NCI-H128 (cell line): ENCODE data around the gene TMEM150B.
A peak's percentile ranks its signal among the peaks of the same experiment; 100 is the strongest.

Experiments used
- DNase-seq: peaks from one replicate; lab custom pipeline; 2025; ENCODE audit not compliant: unreplicated experiment; lab: John Stamatoyannopoulos, UW

Gene TMEM150B

DNA sequence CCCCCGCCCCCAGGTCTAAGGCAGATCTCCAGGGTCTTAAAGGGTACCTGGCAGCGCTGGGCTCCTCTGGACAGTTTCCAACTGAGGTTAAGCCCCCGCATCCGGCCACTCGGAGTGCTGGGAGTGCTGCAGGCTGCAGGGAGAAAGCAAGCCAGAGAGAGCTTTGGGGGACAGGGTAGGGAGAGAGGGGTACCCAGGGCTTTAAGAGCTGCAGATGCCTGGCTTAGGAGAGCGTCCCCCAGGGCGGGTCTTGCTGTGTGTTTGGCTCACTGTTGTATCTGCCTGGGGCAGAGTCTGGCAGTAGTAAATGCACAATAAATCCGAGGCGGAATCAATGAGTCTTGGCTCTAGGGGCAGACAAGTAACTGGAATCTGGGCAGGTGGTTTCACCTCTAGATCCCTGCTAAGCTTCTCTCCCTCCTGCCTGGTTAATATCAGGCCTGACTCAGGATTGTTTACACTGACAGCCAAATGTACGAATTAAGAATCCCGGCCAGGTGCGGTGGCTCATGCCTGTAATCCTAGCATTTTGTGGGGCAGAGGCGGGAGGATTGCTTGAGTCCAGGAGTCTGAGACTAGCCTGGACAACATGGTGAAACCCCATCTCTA, 30.2 kb upstream of the TMEM150B start:
- DNase-seq: no peak

DNA sequence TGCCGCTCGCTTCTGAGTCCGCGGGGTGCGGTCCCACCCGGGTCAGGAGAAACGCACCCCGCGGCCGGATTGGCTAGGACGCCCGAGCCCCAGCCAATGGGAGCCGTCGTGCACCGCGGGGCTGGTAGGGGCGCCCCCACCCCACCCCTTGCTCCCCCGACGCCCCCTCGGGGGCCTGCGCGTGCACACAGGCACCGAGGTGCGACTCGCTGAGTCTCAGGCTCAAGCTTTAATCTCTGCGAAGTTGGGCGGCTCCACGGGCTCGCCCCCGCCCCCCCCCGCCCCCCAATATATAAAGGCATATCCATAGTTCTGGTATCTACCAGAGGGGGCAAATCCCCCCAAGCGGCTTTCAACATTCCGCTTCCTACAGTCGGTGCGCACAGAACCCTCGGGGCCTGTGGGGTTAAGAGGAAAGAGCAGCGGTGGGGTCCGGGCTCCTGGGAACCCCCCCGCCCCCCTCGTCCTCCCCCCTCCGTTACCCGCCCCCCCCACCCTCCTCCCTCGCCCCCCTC, 29.6 kb upstream of the TMEM150B start, which contains the start of gene COX6B2:
Gene COX6B2 (minus strand): TSS at position 22 of the 515 bp plus-strand sequence. CDS start 198 bp downstream, outside the sequence.
- no peak for DNase-seq

DNA sequence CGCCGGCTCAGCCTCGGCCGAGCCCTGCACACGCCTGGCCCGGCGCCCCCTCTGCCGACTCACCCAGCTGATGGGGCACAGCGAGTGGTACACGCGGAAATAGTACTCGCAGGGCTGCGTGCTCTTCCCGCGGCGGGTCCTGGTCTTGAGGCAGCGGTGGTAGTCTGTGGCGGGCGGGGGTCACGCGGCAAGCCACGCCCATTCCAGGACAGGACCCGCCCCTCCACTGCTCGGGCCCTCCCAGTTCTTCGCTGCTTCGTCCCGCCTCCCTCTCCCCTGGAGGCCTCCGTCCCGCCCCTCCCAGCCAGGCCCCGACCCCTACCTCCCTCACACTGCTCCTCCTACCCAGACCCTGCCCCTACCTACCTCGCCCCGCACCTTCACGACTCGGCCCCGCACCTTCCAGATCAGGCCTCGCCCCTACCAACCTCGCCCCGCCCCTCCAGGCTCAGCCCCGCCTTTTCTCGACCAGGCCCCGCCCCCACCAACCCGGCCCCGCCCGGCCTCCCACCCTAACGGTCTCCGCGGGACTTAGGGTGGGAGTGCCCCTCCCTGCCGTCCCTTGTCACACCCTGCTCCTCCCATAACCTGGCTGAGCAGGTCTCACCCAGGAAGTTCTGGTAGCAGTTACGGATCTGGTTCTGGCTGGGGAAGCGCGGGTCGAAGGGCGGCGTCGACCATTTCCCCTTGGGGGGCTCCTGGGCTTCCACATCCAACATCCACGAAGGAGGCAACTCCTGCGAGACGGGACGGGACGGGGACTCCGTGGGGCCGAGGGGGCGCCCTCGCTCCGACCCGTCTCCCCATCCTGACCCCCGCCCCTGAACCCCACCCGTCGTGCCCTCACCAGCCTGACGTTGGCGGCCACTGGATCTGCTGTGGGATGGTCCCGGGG, 28.9 kb upstream of the TMEM150B start:
- no peak for DNase-seq

DNA sequence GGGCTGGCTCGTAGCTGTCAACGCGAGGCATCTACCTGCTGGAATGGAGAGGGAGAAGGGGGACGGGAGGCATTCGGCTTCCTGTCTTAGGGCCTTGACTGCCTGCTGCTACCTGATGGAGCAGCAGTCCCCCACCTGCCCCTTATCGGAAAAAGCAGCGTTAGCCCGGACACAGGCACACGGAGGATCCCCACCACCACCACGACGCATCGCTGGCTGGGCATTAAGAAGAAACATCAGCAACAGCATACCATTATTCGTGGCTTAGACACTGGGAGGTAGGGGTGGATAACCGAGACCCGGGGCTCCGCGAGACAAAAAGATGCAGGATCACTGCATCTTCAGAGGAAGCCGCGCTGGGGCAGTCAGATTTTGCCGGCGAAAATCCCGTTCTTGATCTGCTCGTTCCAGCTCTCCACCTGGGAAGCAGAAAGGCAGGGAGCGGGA, 28.2 kb upstream of the TMEM150B start:
- no peak for DNase-seq

DNA sequence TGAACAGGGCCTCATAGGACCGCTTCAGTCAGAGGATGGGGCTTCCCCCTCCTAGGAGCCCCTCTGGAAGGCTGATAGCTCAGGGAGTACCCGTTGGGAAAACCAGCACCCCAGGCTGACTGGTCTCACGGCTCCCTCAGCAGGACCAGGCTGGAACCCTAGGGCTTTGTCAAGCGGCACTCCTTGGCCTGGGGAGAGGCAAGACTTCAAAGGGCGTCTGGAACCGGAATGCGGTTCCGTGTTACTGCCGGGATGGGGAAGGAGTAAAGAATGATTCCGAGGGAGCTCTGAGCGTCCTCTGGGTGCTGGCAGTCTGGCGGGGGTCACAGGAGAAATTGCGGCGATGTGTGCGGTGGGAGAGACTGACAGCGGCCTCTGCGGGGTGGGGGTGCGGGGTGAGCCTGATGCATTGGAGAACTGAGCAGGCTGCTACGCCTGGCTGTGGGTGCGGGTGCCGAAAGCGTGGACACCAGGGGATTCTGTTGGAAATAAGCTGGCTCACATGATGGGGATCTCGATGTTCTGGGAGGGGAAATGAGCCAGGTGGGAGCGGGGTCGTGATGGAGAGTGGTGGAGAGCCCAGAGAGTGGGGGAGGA, 27.5 kb upstream of the TMEM150B start:
- no peak for DNase-seq

DNA sequence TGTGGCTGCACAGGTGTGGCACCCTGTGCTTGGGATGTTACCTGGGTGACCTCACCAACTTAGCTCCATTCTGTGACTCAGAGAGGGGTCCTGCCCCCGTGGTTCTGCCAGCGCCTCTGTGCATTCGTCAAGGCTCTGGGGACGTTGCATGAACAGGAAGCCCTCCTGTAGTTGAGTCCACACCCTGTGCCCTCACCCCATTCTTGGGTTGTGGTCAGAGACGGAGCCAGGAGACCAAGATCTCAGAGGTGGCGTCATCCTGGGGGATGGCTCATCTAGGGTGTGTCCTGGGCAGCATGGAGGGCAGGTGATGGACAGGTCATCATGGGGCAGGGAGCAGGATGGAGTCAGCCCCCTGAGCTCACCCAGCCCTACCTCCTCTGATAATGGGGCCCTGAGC, 26.9 kb upstream of the TMEM150B start:
- DNase-seq: no peak

DNA sequence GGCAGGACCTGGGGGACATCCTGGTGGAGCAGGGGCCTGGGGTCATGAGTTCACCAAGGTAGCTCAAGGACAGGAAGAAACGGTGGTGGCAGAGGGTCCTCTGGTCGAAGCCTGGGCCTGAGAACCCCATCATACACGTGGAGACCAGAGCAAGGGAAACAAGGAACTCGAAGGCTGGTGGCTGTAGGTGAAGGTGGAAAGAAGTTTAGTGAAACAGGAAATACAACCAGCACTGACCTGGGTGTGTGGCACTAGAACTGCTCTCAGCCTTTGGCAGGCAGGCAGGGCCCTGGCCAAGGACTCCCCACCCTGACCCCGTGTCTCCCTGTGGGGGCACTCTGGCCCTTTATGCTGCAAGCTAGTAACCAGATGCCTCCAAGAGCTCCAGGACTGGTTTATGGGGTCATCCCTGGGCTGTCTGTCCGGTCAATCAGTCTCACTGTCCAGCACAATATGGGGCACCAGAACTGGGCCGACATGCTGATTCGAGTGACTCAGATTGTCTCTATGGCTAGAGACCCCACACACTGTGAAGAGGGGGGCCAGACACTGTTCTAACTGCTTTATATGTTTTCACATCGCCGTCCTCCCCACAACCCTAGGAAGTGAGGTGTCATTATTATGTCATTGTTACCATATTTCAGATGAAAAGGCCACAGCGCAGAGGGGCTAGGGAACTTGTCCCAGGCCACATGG, 25.6 kb upstream of the TMEM150B start:
- DNase-seq: no peak

DNA sequence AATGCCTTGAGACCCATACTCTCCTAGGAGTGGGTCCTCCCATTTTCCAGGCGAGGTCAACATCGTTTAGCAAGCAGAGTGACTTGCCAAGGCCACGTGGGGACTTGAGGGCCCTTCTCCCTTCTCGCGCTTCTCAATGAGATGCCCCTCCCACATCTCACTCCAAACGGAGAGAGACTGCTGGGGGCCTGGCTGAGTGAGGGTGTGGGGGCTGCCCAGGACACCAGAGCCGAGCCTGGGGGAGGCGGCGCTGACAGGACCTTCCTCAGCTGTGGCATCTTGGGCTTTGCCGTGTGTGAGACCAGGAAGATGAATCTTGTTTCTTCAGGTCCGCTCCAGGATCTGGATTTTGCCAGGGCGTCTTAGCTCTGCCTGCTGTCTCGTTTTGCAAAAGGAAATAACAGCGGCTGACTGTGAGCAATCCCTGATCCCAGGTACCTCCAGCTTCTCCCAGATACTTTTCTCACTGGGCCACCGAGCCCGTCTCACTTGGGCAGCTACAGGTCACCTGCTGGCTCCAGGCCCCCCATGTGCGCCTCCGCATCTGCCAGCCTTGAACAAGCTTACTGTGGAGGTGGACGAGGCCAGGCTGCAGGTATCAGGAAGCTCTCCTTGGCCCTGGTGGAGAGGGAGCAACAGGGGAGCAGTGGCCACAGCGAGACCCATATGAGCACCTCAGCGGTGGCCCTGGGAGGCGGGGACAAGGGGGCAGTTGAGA, 23.3 kb upstream of the TMEM150B start:
- DNase-seq: no peak

DNA sequence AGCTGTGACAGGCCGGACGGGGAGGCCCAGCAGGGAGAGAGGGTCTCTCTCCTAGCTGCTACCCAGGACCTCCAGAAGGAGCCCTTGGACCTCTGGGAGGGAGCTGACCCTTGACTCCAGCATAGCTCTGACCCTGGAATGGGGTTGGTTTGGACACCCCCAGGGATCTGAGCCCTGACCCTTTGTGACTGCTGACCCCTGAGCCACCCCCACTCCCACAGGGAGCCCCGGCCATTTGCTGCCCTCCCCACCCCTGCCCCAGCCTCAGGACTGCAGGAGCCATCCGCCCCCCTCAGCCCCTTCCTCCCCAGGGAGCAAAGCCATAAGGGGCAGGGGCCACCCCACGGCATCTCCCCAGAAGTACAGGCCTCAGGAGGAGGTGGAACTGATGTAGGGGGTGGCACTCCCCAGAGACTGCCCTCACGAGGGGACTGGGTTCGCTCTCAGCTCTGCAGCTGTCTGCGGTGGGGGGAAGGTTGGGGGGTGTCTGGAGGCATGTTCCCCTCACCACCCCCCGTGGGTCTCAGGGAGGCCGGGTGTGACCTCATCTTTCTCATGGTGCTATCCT, 22.4 kb upstream of the TMEM150B start:
- no peak for DNase-seq

DNA sequence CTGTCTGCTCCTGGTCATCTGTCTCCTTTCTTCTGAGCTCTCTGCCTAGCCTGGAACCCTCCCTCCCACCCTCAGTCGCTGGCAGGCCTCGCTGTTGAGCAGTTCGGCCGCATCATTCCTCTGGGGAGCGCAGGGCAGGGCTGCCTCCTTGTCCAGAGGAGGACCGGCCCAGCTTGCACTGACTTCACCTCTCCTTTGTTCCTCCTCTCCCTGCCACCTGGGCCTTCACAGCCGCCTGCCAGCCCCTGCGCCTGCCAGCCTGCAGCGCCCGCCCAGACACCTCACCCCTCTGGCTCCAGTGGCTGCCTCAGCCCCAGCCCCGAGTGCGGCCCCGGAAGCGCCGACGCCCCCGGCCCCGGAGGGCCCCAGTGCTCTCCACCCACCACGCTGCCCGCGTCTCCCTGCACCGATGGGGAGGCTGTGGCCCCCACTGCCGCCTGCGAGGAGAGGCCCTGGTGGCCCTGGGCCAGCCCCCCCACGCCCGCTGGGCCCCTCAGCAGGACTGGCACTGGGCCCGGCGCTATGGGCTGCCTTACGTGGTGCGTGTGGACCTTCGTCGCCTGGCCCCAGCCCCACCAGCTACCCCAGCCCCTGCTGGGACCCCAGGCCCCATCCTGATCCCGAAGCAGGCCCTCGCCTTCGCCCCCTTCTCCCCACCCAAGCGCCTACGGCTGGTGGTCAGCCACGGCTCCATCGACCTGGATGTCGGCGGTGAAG, 21.7 kb upstream of the TMEM150B start:
- DNase-seq: no peak

DNA sequence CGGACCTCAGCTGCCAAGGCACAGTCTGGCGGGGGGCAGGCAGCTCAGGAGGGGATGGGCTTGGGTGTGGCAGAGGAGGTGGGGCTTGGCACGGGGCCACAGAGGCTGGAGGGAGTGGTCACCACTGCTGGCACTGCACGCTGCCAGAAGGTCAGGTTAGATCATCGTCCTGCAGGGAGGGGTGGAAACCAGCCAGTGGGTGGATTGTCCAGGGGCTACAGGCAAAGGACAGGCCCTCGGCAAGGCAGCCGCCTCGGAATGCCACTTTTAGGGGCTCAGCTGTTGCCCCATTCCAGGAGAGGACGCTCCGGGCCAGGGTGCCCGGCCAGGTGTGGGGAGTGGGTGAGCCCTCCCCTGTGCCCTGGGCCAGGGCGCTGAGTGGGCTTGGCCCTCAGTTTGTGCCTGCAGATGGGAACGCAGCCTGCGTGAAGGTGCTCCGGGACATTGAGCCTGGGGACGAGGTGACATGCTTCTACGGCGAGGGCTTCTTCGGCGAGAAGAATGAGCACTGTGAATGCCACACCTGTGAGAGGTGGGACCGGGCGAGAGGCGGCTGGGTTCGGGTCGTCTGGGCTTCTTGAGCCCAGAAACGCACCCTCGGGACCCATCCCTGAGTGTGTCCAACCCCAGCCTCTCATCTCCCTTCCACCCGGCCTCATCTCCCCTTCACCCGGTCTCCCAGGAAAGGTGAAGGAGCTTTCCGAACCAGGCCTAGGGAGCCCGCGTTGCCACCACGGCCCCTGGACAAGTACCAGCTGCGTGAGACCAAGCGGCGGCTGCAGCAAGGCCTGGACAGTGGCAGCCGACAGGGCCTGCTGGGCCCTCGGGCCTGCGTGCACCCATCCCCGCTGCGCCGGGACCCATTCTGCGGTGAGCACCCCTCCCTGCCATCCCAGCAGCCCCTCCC, 20.9 kb upstream of the TMEM150B start:
- DNase-seq: no peak

DNA sequence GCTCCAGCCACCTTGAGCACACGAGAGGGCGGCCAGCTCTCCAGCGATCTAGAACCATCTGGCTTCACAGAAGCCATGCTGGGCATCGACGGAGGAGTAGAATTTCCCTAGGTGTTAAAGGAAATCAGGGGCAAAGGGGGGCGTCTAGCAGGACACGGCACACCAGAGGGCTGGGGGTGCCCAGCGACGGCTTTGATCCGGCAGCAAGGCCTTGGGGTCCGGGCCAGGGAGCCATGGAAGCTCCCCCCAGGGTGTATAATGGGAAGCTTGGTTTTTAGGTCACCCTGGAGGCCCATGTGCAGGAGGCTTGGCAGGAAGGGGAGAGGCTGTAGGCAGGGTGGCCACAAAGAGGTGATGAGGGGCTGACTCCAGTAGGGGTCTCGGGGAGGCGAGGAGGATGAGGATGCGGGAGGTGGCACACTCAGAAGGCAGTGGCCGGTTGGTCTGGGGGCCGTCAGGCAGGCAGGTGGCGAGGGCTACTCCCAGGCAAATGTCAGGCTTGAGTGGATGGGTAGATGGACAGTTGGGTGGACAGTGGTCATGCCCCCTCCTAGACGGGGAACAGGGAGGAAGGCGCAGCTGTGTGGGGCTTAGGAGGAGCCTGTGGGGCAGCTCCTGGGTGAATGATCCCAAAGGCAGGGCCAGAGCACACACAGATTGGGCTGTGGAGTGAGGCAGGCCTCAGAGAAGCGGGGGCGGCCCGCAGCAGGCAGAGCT, 20.1 kb upstream of the TMEM150B start:
- DNase-seq: no peak

DNA sequence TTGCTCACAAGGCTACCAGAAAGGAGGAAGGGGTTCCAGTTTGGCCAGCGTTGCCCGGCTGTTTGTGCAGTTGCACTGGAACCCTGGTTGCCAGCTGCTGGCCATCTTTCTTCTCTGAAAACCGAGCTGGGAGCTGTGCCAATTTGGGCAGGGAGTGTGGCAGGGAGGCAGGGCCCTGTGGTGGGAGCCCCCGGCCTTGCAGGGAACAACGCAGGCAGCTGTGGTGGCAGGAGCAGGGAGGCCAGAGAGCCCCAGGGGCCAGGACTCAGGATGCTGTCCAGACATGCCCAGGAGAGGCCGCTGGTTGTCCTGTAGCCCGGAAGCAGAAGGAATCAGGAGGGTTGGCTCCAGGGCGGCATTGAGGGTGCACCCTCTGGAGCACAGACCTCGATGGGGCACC, 19.3 kb upstream of the TMEM150B start:
- DNase-seq: no peak

DNA sequence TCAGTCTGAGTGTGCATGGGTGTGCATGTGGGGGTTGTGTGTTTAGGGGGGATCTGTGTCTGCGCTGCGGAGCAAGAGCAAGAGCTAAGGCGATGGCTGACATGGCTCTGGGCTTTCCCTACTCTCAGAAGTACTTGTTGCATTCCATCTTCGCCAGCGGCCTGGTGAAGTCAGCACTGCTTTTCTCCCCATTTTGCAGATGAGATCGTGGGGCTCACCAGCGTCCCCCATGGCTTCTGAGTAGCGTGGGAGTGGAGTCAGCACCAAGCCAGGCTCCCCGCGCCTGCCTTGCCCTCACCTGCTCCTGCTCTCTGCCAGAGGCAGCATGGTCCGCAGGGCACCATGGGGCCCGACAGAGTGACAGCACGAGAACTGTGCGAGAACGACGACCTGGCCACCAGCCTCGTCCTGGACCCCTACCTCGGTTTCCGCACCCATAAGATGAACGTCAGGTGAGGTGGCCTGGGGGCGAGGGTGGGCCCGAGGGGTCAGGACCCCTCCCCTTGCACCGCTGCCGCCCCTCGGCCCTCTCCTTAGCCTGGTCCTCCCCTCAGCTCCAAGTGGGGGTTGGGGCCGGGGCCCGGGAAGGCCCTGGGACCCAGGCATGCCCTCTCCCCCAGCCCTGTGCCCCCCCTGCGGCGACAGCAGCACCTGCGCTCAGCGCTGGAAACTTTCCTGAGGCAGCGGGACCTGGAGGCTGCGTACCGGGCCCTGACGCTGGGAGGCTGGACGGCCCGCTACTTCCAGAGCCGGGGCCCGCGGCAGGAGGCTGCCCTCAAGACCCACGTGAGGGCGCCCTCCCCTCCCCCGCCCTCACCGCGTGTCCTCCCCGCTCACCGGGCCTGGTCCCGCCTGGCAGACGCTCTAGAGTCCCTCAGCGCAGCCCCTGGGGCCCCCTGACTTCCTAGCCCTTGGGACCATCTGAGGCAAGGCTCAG, 16.7 kb upstream of the TMEM150B start:
- DNase-seq: no peak

DNA sequence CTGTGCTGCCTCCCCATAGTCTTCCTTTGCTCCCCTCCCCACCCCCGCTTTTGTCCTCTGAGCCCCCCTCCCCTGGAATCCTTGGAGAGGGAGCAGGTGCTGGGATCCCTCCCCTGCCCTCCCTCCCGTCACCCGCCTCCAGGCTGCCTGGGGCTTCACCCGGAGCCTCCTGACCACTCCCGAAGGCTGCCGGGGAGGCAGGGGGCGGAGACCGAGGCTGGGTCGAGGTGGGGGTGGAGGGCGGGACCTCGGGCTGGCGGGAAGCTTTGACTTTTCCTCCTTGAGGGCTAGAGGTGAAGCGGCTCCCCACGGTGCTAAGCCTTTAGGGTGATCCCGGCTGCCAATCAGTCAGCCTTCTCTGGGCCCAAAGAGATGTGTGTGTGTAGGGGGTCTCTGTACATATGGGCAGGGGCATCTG, 16.0 kb upstream of the TMEM150B start:
- peak; percentile 62 for DNase-seq

DNA sequence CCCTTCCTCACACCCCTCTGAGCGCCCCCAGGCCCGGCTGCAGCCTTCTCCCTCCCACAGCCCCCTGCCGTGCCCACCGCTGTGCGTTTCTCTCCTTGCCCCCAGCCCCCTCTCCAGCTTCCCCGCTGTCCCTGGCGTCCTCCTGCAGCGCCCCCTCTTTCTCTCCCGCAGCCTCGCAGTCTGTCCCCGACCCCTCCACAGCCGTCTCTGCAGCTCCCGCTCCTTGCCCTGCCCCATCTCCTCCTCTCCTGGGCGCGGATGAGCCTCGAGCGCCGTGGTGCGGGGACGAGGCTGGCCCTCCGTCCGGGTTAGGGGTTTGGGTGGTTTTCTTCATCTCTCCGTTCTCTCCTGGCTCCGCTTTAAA, 15.6 kb upstream of the TMEM150B start:
- DNase-seq: no peak
